HFFc6 (cell line): Measurements from ENCODE around the gene TTC33. TPM values are rescaled to one million over a fixed set of nuclear protein-coding genes. Genes with fewer than 3 reads are reported as not detected.

Experiments used
- DNase-seq: peaks from one replicate; pipeline ENCODE4 v3.0.0-alpha.2; 2018
- H3K27ac Mint-ChIP-seq: 2 replicates; pipeline ENCODE4 v1.8.0; 2020; ENCODE audit warnings: mild to moderate bottlenecking, mixed read lengths
- H3K27me3 Mint-ChIP-seq: 2 replicates; pipeline ENCODE4 v1.8.0; 2021; ENCODE audit warnings: mild to moderate bottlenecking, moderate library complexity, mixed read lengths; ENCODE audit not compliant: insufficient read depth
- H3K36me3 Mint-ChIP-seq: 2 replicates; pipeline ENCODE4 v1.8.0; 2021; ENCODE audit warnings: low read depth, mixed read lengths
- H3K4me1 Mint-ChIP-seq: 2 replicates; pipeline ENCODE4 v1.8.0; 2020; ENCODE audit warnings: low read depth, mixed read lengths
- H3K4me3 Mint-ChIP-seq: 2 replicates; pipeline ENCODE4 v1.8.0; 2020; ENCODE audit warnings: mild to moderate bottlenecking, moderate library complexity, mixed read lengths
- H3K9me3 Mint-ChIP-seq: 2 replicates; pipeline ENCODE4 v1.8.0; 2020; ENCODE audit warnings: mild to moderate bottlenecking, mixed read lengths
- total RNA-seq, 6 experiments: library from RNA; stranded (reverse); fragmentation: NEBNext Ultra II Directional; extraction: Animal tissue kit (Norgen Biotek cat#: 25700); gene quantifications; 2 replicates in 1 of 6; 3 replicates in 5 of 6; pipeline ENCODE4 v1.2.3, GENCODE V29; 2021
- TF ChIP-seq, protein P1 (sequence below): fragments of 200-600 bp; sonication (generic); IDR thresholded peaks from 2 replicates; pipeline ENCODE4 v1.5.0; 2021; ENCODE audit warnings: antibody characterized with exemption, mild to moderate bottlenecking

Gene TTC33
- total RNA-seq, 6 experiments from 2014 or later, result 8.6 to 11.3 (median 9.8) TPM

DNA sequence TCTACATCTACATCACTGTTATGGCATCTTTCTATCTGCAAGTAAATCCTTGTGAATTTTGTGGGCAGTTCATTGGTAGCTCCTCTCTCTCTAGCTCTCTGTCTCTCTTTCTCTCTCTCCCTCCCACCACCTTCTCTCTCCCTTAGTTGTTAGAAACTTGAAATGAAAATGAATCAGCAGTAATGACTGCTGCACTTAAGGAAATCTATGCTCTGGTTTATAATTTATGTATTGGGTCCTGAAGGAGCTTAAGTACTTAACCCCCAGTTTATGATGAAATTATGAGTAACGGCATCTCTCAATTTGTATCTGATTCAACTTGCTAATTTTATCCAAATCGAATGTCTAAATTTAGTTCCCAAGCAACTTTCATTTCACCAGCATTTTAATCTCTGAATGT is 128.1 kb downstream of the TTC33 start:
- no peaks in the 10 kb centered on the region for H3K9me3 Mint-ChIP-seq
- no peaks in the 10 kb centered on the region for H3K36me3 Mint-ChIP-seq
- peak overlapping the region; percentile 11; the same call in 1 of the 2 replicates for H3K4me3 Mint-ChIP-seq
- peaks cover 2% of the 10 kb centered on the region for H3K27me3 Mint-ChIP-seq
- peaks cover 49% of the 10 kb centered on the region for H3K4me1 Mint-ChIP-seq
- H3K27ac Mint-ChIP-seq, result peak overlapping the region; percentile 40
- TF ChIP-seq, protein P1, sequence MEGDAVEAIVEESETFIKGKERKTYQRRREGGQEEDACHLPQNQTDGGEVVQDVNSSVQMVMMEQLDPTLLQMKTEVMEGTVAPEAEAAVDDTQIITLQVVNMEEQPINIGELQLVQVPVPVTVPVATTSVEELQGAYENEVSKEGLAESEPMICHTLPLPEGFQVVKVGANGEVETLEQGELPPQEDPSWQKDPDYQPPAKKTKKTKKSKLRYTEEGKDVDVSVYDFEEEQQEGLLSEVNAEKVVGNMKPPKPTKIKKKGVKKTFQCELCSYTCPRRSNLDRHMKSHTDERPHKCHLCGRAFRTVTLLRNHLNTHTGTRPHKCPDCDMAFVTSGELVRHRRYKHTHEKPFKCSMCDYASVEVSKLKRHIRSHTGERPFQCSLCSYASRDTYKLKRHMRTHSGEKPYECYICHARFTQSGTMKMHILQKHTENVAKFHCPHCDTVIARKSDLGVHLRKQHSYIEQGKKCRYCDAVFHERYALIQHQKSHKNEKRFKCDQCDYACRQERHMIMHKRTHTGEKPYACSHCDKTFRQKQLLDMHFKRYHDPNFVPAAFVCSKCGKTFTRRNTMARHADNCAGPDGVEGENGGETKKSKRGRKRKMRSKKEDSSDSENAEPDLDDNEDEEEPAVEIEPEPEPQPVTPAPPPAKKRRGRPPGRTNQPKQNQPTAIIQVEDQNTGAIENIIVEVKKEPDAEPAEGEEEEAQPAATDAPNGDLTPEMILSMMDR, result no peak
- peak; percentile 11 for DNase-seq

DNA sequence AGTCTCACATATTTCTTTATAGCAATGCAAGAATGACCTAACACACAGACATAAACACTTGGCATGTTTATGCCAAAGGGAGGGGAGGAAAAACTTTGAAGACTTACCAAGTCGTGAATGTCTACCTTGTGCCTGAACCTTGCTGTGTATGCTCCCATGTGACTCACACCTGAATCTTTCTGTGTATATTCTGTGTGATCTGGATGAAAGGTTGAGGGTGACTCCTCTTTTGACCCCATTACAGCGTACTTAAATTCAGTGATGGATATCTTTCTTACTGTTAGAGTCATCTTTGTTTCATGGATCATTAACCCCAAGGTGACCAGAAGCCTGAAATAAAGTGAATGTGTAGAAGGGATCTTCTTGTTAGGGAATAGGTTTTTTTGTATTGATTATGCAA is 129.0 kb downstream of the TTC33 start:
- no peak for DNase-seq
- peaks cover 58% of the 10 kb centered on the region for H3K4me1 Mint-ChIP-seq
- no peak overlapping the region for H3K4me3 Mint-ChIP-seq
- H3K9me3 Mint-ChIP-seq, result no peaks in the 10 kb centered on the region
- H3K27me3 Mint-ChIP-seq, result peaks cover 2% of the 10 kb centered on the region
- TF ChIP-seq, protein P1, result no peak
- no peak overlapping the region for H3K27ac Mint-ChIP-seq
- H3K36me3 Mint-ChIP-seq, result no peaks in the 10 kb centered on the region

DNA sequence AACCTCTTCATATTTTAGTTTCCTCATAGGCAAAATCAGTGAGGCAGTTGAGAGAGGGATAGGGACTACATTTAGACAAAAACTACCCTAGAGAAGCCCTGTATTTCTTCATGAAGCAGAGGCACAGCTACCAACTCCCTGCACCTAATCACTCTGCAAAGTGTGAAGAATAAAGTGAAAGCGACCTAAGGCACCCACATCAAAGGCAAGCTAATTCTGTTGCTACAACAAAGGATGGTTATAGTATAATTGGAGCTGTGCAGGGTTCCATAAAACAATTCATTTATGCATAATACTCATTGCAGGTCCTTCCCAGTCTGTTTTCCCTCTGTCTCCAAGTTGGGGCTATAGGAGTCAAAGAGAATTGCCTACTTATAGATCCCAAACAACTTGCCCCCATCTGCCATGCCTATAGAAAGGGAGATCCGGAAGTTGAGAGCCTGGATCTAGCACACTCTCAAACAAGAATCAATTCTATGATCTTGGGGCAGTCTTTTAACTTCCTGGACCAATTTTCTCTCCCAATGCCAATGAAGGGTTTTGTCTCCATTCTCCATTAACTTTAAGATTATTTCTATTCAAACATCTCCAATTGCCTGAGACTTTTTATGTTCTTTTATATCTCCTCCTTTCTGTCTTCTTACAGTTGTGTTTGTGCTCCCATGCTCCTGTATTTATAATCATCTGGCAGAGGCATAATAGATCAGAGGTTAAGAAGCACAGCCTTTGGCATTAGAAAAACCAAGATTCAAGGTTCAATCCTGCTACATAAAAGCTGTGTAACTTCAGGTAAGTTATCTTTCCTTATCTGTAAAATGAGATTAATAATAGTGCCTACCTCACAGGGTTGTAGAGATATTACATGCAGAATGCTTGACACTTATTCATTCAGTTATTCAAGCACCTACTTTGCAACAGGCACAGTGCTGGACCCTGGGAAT is 132.0 kb downstream of the TTC33 start:
- no peak overlapping the region for H3K27ac Mint-ChIP-seq
- no peaks in the 10 kb centered on the region for H3K36me3 Mint-ChIP-seq
- no peaks in the 10 kb centered on the region for H3K9me3 Mint-ChIP-seq
- DNase-seq, result no peak
- H3K4me1 Mint-ChIP-seq, result peaks cover 82% of the 10 kb centered on the region
- TF ChIP-seq, protein P1, result no peak
- H3K27me3 Mint-ChIP-seq, result peaks cover 2% of the 10 kb centered on the region
- no peak overlapping the region for H3K4me3 Mint-ChIP-seq

DNA sequence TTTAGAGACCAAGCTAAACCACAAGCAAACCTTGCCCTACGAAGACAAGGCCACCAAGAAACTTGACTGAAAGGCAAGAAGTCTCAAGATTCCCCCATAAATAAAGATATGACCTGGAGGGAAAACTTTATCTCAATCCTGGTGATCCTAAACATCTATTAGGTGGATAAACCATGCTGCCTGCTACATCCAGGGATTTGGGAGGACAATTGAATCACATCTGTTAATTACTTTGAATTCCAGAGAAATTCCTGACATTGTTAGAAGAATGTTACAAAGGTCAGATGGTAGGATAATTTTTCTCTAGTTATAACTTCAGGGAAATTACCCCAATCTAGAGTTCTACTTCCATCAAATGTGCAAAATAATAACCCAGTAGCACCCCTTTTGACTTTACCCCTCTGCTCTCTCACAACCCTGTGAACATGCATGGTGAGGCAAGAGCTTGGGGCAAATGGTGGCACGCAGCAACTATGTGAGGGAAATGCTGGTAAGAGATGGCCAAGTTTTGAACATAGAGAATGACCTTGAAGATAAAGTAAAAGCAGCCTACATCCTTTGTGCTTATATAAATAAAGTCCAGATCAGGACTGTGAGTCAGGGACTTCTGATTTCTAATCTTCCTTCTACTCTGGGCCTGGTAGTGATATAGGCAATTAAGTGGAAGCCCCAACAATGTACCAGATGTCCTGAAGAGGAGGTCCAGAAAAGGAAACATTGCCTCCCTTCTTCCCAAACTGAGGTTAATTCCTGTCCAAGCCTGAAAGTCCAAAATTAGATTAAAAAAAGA is 133.1 kb downstream of the TTC33 start:
- Mint-ChIP-seq H3K4me1 (peaks cover 80% of the 10 kb centered on the region), H3K27ac (no peak overlapping the region), H3K9me3 (no peaks in the 10 kb centered on the region), H3K36me3 (no peaks in the 10 kb centered on the region), H3K4me3 (no peak overlapping the region; the same call in 1 of the 2 replicates), H3K27me3 (peaks cover 2% of the 10 kb centered on the region)
- no peak for DNase-seq
- TF ChIP-seq, protein P1, result no peak

DNA sequence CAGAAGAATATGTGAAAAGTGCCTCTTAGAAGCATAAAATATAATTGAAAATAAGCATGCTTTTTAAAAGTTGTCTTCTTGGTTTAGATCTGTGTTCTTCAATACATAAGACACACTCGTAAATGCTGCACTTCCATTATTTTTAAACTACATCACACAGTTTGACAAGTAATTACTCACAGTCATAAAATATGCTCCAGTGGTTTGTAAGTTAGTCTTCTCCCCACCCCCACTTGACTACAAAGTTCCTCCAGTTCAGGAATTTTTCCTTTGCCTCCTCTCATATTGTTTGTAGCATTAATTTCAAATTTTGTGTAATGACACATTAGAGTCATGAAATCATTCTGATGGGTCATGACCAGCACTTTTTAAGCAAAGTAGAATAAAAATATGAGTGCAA is 136.3 kb downstream of the TTC33 start:
- Mint-ChIP-seq H3K27ac (peak overlapping the region; percentile 52; the same call in 1 of the 2 replicates), H3K9me3 (no peaks in the 10 kb centered on the region), H3K27me3 (no peaks in the 10 kb centered on the region), H3K4me1 (peaks cover 77% of the 10 kb centered on the region), H3K36me3 (no peaks in the 10 kb centered on the region), H3K4me3 (peak overlapping the region; percentile 73)
- DNase-seq, result peak; percentile 27
- TF ChIP-seq, protein P1, result no peak
